SJCRH30 (cell line): ENCODE results near the gene PHOSPHO2. TPM values are rescaled to one million over a fixed set of nuclear protein-coding genes. Genes with fewer than 3 reads are reported as not detected.

Experiments
- DNase-seq, 2 experiments: peaks; one replicate each; pipeline ENCODE4 v3.0.0-alpha.2; 2015 to 2020
- H3K27ac ChIP-seq: fragments of 250-450 bp; sonication (Bioruptor Pico); 2 replicates; pipeline ENCODE4 v1.5.1; 2020; ENCODE audit warnings: mild to moderate bottlenecking, moderate library complexity
- H3K27me3 ChIP-seq: fragments of 250-450 bp; sonication (Bioruptor Pico); 2 replicates; pipeline ENCODE4 v1.5.1; 2020; ENCODE audit warnings: mild to moderate bottlenecking, moderate library complexity
- H3K36me3 ChIP-seq: fragments of 250-450 bp; sonication (Bioruptor Pico); 2 replicates; pipeline ENCODE4 v1.5.1; 2020; ENCODE audit warnings: mild to moderate bottlenecking, moderate library complexity
- H3K4me1 ChIP-seq: fragments of 250-450 bp; sonication (Bioruptor Pico); 2 replicates; pipeline ENCODE4 v1.5.1; 2020; ENCODE audit warnings: mild to moderate bottlenecking, moderate library complexity
- H3K4me3 ChIP-seq: fragments of 250-450 bp; sonication (Bioruptor Pico); 2 replicates; pipeline ENCODE4 v1.5.1; 2020; ENCODE audit warnings: mild to moderate bottlenecking, moderate library complexity
- H3K9me3 ChIP-seq: fragments of 250-450 bp; sonication (Bioruptor Pico); replicated peaks from 2 replicates; pipeline ENCODE4 v1.5.1; 2020; ENCODE audit warnings: mild to moderate bottlenecking, moderate library complexity
- total RNA-seq: library from RNA; depleted of rRNA; stranded (reverse); fragments of >200 nt; shearing (Covaris generic); gene quantifications from 2 replicates; pipeline ENCODE4 v1.2.3, GENCODE V29; 2014; rRNA removed

The PHOSPHO2 gene
- total RNA-seq: 4.7 and 4.9 TPM in 2 replicates

DNA sequence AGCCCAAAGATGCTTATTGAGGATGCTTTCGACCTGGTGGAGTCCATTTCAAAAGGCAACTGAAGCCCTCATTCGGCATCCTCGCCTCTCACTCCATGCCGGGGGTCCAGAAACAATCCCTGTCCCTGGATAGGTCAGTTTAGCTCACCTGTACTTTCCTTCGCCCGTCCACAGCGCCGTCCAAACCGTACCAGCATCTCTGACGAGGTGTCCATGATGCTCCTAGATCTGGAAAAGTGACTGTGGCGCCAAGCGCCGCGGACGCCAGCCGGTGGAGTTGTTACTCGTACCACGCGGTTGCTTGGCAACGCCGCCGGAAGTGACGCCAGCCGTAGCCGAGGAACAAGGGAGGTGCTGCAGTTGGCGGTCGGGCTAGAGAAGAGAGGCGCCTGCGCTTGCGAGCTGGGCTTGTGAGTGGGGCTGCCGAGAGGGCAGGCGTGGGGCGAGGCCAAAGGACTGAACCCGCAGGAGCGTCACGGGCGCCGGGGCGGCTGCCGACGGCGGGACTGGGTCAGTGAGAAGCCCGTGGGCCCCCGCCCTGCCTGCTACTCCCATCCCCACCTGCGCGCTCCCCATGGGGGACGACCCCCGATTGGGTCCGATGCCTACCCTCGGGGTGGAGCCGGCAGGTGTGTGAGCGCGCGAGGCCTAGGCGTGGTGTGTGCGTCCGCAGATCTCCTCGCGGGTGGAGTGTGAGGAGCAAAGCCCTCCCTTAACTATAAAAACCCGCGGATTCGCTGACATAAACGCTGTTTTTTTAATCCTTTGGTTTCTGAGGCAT, at the start of gene PHOSPHO2, which contains the start of gene CFAP210:
PHOSPHO2 (plus strand) TSS at position 357 of the 781 bp plus-strand sequence. CDS start 6,503 bp downstream, outside the sequence.
CFAP210 (minus strand) TSS at position 293 of the 781 bp plus-strand sequence; CDS start at position 215, 78 bp downstream.
- H3K4me3 ChIP-seq: peak within 1 kb of the TSS; percentile 86
- H3K9me3 ChIP-seq: no peaks in the 10 kb centered on the region; the same call in 1 of the 2 replicates
- 0 out of 2 replicates have a peak, but pooled peaks cover 2% of the 10 kb centered on the region for H3K36me3 ChIP-seq
- H3K27me3 ChIP-seq: no peaks in the 10 kb centered on the region
- DNase-seq: peak; percentile 96
- peak within 1 kb of the TSS; percentile 67 for H3K27ac ChIP-seq
- no peaks in the 10 kb centered on the region; the same call in 1 of the 2 replicates for H3K4me1 ChIP-seq

DNA sequence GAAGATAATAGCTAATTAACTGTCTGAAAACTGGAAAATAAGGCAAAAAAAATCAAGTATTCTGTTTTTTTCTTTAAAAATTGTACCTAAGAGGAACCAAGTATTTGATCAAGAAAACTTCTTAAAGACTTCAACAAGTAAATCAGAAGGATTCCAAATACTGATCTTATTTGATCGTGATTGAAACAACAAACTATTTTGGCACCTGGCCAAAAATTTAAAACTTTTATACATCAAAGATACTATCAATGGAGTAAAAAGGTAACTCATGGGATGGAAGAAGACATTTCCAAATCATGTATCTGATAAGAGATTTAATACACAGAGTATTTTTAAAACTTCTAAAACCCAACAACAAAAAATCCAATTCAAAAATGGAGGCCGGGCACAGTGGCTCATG, 46.8 kb upstream of the PHOSPHO2 start:
- no peaks in the 10 kb centered on the region for H3K9me3 ChIP-seq
- no peak overlapping the region for H3K4me3 ChIP-seq

GRCh38 chr2:169649278-169649677, 45.0 kb upstream of the PHOSPHO2 start:
- H3K4me1 ChIP-seq: no peaks in the 10 kb centered on the region
- no peak for DNase-seq
- no peak overlapping the region for H3K4me3 ChIP-seq
- H3K27me3 ChIP-seq: no peaks in the 10 kb centered on the region
- H3K27ac ChIP-seq: no peak overlapping the region
- no peaks in the 10 kb centered on the region for H3K36me3 ChIP-seq
- H3K9me3 ChIP-seq: no peaks in the 10 kb centered on the region

More for the DNA sequence above, 46.8 kb upstream of the PHOSPHO2 start:
- Histone ChIP-seq H3K27me3 (no peaks in the 10 kb centered on the region), H3K4me1 (no peaks in the 10 kb centered on the region), H3K27ac (no peak overlapping the region), H3K36me3 (no peaks in the 10 kb centered on the region)
- DNase-seq: no peak

GRCh38 chr2:169653636-169654035, 40.6 kb upstream of the PHOSPHO2 start:
- no peak overlapping the region for H3K27ac ChIP-seq
- no peak overlapping the region for H3K4me3 ChIP-seq
- no peaks in the 10 kb centered on the region for H3K9me3 ChIP-seq

GRCh38 chr2:169656164-169656563, 38.1 kb upstream of the PHOSPHO2 start:
- Histone ChIP-seq H3K4me1 (no peaks in the 10 kb centered on the region), H3K4me3 (no peak overlapping the region), H3K9me3 (no peaks in the 10 kb centered on the region; the same call in 1 of the 2 replicates)

More at GRCh38 chr2:169653636-169654035, 40.6 kb upstream of the PHOSPHO2 start:
- H3K27me3 ChIP-seq: no peaks in the 10 kb centered on the region
- no peaks in the 10 kb centered on the region for H3K4me1 ChIP-seq
- DNase-seq: no peak
- no peaks in the 10 kb centered on the region for H3K36me3 ChIP-seq

DNA sequence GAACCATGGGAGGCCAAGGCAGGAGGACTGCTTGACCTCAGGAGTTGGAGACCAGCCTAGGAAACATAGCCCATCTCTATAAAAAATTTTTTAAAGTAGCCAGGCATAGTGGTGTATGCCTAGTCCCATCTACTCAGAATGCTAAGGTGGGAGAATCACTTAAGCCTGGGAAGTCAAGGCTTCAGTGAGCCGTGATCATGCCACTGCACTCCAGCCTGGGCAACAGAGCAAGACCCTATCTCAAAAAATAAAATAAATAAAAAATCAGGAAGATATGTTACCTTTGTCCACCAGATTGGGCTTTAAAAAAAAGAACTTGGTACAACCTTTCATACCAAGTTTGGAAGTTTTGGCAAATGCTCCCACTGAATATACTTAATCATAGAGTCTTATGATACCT, 35.4 kb upstream of the PHOSPHO2 start:
- Histone ChIP-seq H3K4me1 (no peaks in the 10 kb centered on the region), H3K27ac (no peak overlapping the region), H3K36me3 (no peaks in the 10 kb centered on the region), H3K9me3 (no peaks in the 10 kb centered on the region; the same call in 1 of the 2 replicates), H3K27me3 (no peaks in the 10 kb centered on the region), H3K4me3 (no peak overlapping the region)
- no peak for DNase-seq

More at GRCh38 chr2:169656164-169656563, 38.1 kb upstream of the PHOSPHO2 start:
- Histone ChIP-seq H3K36me3 (no peaks in the 10 kb centered on the region), H3K27me3 (no peaks in the 10 kb centered on the region), H3K27ac (no peak overlapping the region)
- no peak for DNase-seq

GRCh38 chr2:169659320-169659719, 34.9 kb upstream of the PHOSPHO2 start:
- no peak for DNase-seq
- Histone ChIP-seq H3K27ac (no peak overlapping the region), H3K27me3 (no peaks in the 10 kb centered on the region), H3K4me3 (no peak overlapping the region), H3K36me3 (no peaks in the 10 kb centered on the region), H3K4me1 (no peaks in the 10 kb centered on the region), H3K9me3 (no peaks in the 10 kb centered on the region; the same call in 1 of the 2 replicates)

GRCh38 chr2:169661265-169661664, 33.0 kb upstream of the PHOSPHO2 start:
- H3K27me3 ChIP-seq: no peaks in the 10 kb centered on the region
- DNase-seq: no peak

GRCh38 chr2:169662744-169663143, 31.5 kb upstream of the PHOSPHO2 start:
- no peaks in the 10 kb centered on the region for H3K4me1 ChIP-seq
- no peaks in the 10 kb centered on the region for H3K27me3 ChIP-seq
- H3K27ac ChIP-seq: no peak overlapping the region
- H3K9me3 ChIP-seq: no peaks in the 10 kb centered on the region; the same call in 1 of the 2 replicates
- no peaks in the 10 kb centered on the region for H3K36me3 ChIP-seq
- H3K4me3 ChIP-seq: no peak overlapping the region
- no peak for DNase-seq

More at GRCh38 chr2:169661265-169661664, 33.0 kb upstream of the PHOSPHO2 start:
- Histone ChIP-seq H3K4me3 (no peak overlapping the region), H3K27ac (no peak overlapping the region), H3K36me3 (no peaks in the 10 kb centered on the region), H3K4me1 (no peaks in the 10 kb centered on the region), H3K9me3 (no peaks in the 10 kb centered on the region; the same call in 1 of the 2 replicates)

- H3K27me3 ChIP-seq: no peaks in the 10 kb centered on the region
- no peaks in the 10 kb centered on the region for H3K4me1 ChIP-seq
- no peak overlapping the region for H3K4me3 ChIP-seq
- H3K9me3 ChIP-seq: no peaks in the 10 kb centered on the region; the same call in 1 of the 2 replicates
- DNase-seq: no peak
- H3K27ac ChIP-seq: no peak overlapping the region
- no peaks in the 10 kb centered on the region for H3K36me3 ChIP-seq
Observed at GRCh38 chr2:169663247-169663646, 31.0 kb upstream of the PHOSPHO2 start.

DNA sequence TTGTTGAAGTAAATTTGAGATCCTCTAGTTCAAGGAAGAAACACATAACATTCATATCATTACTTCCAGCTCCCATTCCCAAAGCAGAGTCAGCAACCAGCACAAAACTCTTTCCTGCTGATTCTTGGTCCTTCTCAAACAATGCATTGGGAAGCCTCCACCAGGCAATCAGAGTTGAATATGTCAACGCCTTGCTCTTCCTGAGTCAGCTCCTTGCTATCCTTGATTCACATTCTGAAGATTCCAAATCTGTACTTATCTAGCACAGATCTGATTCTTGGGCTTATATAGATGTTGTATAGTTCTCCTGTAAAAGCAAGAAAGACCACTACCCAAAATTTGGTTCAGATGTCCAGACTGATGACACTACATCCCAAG, 29.7 kb upstream of the PHOSPHO2 start:
- no peaks in the 10 kb centered on the region for H3K4me1 ChIP-seq
- no peak for DNase-seq
- no peak overlapping the region for H3K27ac ChIP-seq
- H3K4me3 ChIP-seq: no peak overlapping the region
- H3K36me3 ChIP-seq: no peaks in the 10 kb centered on the region
- H3K9me3 ChIP-seq: no peaks in the 10 kb centered on the region; the same call in 1 of the 2 replicates
- no peaks in the 10 kb centered on the region for H3K27me3 ChIP-seq

DNA sequence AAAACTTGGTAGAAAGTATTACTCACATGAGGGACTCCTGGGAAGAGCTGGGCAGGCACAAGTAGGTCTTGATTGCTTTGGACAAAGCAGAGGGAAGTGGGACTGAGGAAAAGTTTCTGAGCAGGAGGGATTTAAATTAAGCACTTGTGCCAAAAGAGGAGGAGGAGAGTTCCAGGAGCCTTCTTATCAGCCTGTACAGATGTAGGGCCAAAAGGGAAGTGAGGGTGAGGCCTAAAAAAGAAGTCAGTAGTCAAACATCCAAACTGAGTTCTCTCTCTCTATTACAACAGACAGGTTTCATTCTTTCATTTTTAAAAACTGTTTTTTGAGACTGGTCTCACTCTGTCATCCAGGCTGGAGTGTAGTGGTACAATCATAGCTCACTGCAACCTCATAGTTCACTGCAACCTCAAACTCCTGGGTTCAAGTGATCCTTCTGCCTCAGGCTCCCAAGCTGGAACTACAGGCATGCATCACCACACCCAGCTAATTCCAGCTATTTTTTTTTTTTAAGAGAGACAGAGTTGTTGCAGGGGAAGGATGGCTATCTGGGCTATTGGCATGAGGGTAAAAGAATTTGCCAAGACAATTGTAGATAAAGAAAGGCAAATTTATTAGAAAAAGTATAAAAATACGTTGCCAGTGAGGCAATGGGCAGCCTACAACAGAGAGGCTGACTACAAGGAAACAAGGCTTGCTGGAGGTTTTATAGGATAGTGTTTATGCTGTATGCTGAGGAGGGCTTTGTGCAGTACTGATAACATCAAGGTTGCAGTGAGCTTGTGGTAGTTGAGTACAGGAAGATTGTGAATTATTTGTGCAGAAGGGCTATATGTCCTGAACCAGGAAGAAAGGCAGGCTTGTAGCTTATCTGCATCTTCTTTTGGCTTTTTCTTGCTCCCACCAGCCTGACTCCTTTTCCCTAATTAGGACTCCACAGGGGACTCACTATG, 29.0 kb upstream of the PHOSPHO2 start:
- Histone ChIP-seq H3K4me1 (no peaks in the 10 kb centered on the region), H3K4me3 (no peak overlapping the region), H3K9me3 (no peaks in the 10 kb centered on the region), H3K36me3 (no peaks in the 10 kb centered on the region), H3K27me3 (no peaks in the 10 kb centered on the region), H3K27ac (no peak overlapping the region)
- no peak for DNase-seq

GRCh38 chr2:169667583-169667982, 26.7 kb upstream of the PHOSPHO2 start:
- Histone ChIP-seq H3K27ac (no peak overlapping the region), H3K4me1 (no peaks in the 10 kb centered on the region), H3K4me3 (no peak overlapping the region), H3K36me3 (no peaks in the 10 kb centered on the region), H3K27me3 (no peaks in the 10 kb centered on the region), H3K9me3 (no peaks in the 10 kb centered on the region)
- no peak for DNase-seq

- H3K27ac ChIP-seq: no peak overlapping the region
- no peaks in the 10 kb centered on the region for H3K4me1 ChIP-seq
- no peak for DNase-seq
- H3K27me3 ChIP-seq: no peaks in the 10 kb centered on the region
- no peaks in the 10 kb centered on the region for H3K9me3 ChIP-seq
- no peaks in the 10 kb centered on the region for H3K36me3 ChIP-seq
- H3K4me3 ChIP-seq: no peak overlapping the region
Observed at GRCh38 chr2:169670215-169670651, 24.0 kb upstream of the PHOSPHO2 start.
